Measurements from ENCODE around the gene PGRMC1. TPM values are rescaled to one million over a fixed set of nuclear protein-coding genes. Genes with fewer than 3 reads are reported as not detected.
"Not testable (repeated sequence)": the region's sequence is repeated elsewhere in the genome, so short reads cannot be mapped to it uniquely, and the experiment has no call there.

Gene PGRMC1
- total RNA-seq, 2 experiments from 2014 or later, result 14.9 to 16.0 TPM

DNA sequence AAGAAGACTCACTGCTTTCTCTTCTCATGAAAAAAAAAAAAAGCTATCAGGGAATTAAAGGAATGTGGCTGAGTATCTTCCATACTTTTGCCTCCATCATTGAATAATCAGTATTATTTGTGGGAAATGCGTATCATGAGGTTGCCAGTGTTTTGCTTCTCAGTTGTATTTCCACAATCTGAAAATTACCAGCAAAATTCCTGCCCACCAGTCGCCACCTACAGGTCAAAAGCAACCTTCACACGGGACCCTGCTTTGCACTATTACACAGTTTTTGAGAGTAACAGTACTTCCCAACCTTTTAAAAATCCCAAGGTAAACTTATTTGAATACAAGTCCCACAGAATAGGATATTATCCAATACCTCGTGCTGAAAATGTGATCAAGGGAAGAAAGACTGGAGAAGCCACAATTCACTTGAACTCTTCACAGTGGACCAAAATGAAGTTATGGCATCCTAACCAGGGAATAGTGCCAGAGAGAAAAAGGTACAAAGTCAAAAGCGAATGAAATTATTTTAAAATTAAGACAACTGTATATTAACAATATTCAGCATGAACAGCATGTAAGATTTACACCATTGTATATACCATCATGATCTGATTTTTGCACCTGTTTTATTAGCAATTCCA lies 30.4 kb downstream of the PGRMC1 start:
- no peak overlapping the region for H3K4me3 ChIP-seq (ENCODE audit: low read length)
- H3K27ac ChIP-seq (ENCODE audit: low read depth in 1 of 2, low read length in 2 of 2), result no peak overlapping the region
- H3K36me3 Mint-ChIP-seq (ENCODE audit: low read depth), result no peaks in the 10 kb centered on the region
- H3K27ac Mint-ChIP-seq, result no peak overlapping the region
- DNase-seq, result peak in 6 of 14 experiments; percentile 4 to 45 (median 31)
- POLR2A ChIA-PET, result no interaction called here
- H3K27me3 Mint-ChIP-seq, result peaks cover 13% of the 10 kb centered on the region
- TF ChIP-seq, protein P1, sequence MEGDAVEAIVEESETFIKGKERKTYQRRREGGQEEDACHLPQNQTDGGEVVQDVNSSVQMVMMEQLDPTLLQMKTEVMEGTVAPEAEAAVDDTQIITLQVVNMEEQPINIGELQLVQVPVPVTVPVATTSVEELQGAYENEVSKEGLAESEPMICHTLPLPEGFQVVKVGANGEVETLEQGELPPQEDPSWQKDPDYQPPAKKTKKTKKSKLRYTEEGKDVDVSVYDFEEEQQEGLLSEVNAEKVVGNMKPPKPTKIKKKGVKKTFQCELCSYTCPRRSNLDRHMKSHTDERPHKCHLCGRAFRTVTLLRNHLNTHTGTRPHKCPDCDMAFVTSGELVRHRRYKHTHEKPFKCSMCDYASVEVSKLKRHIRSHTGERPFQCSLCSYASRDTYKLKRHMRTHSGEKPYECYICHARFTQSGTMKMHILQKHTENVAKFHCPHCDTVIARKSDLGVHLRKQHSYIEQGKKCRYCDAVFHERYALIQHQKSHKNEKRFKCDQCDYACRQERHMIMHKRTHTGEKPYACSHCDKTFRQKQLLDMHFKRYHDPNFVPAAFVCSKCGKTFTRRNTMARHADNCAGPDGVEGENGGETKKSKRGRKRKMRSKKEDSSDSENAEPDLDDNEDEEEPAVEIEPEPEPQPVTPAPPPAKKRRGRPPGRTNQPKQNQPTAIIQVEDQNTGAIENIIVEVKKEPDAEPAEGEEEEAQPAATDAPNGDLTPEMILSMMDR (IDR thresholded peaks at IDR 0.05), result peak; percentile 49
- no peak overlapping the region for H3K4me3 Mint-ChIP-seq
- H3K27me3 ChIP-seq (ENCODE audit: control insufficient read depth in 1 of 2, insufficient read depth in 2 of 2, low read length in 2 of 2), result peaks cover 0 to 6% of the 10 kb centered on the region in 2 experiments
- H3K36me3 ChIP-seq (ENCODE audit: insufficient read depth, low read length), result no peaks in the 10 kb centered on the region
- no peaks in the 10 kb centered on the region for H3K9me3 ChIP-seq (ENCODE audit: control insufficient read depth in 1 of 2, insufficient read depth in 1 of 2, low read length in 2 of 2)
- H3K9me3 Mint-ChIP-seq, result no peaks in the 10 kb centered on the region
- ATAC-seq (ENCODE audit: poor library complexity), result no peak
- intact Hi-C loops (cut with DNase I, micrococcal nuclease), result loop anchor here (1.0 to 2.0 kb wide), 2 partner anchors 148 to 420 kb away; no protein-coding TSS in a partner anchor
- no peaks in the 10 kb centered on the region for H3K4me1 ChIP-seq (ENCODE audit: insufficient read depth, low read length)
- no peaks in the 10 kb centered on the region for H3K4me1 Mint-ChIP-seq (ENCODE audit: low read depth)
- CTCF ChIA-PET, result interaction anchor here (1.3 kb wide), 1 partner anchor 148 kb away, joined by 5 read pairs; no protein-coding TSS in a partner anchor

GRCh38 chrX:119267115-119267514 lies 31.0 kb downstream of the PGRMC1 start:
- POLR2A ChIA-PET; ATAC-seq (ENCODE audit: poor library complexity); H3K27ac Mint-ChIP-seq; H3K4me3 ChIP-seq (ENCODE audit: low read length); DNase-seq; H3K9me3 Mint-ChIP-seq; CTCF ChIA-PET; H3K9me3 ChIP-seq (ENCODE audit: control insufficient read depth in 1 of 2, insufficient read depth in 1 of 2, low read length in 2 of 2); H3K4me1 Mint-ChIP-seq (ENCODE audit: low read depth); H3K4me3 Mint-ChIP-seq; H3K36me3 ChIP-seq (ENCODE audit: insufficient read depth, low read length); H3K27ac ChIP-seq (ENCODE audit: low read depth in 1 of 2, low read length in 2 of 2); H3K36me3 Mint-ChIP-seq (ENCODE audit: low read depth); H3K27me3 ChIP-seq (ENCODE audit: control insufficient read depth in 1 of 2, insufficient read depth in 2 of 2, low read length in 2 of 2); H3K4me1 ChIP-seq (ENCODE audit: insufficient read depth, low read length): not testable (repeated sequence)
- peaks cover 13% of the 10 kb centered on the region for H3K27me3 Mint-ChIP-seq
- intact Hi-C loops (cut with DNase I, micrococcal nuclease), result loop anchor here in 1 of 2 experiments (2.0 kb wide), 1 partner anchor 420 kb away; no protein-coding TSS in a partner anchor

GRCh38 chrX:119272882-119273419 lies 36.9 kb downstream of the PGRMC1 start:
- peak overlapping the region; percentile 82 for H3K4me3 Mint-ChIP-seq
- peaks cover 8% of the 10 kb centered on the region for H3K4me1 Mint-ChIP-seq (ENCODE audit: low read depth)
- peak in 1 of 14 experiments; percentile 4 for DNase-seq
- intact Hi-C loops (cut with DNase I, micrococcal nuclease), result no loop called here
- H3K27ac ChIP-seq (ENCODE audit: low read depth in 1 of 2, low read length in 2 of 2), result no peak overlapping the region
- peak overlapping the region; percentile 38 for H3K4me3 ChIP-seq (ENCODE audit: low read length)
- TF ChIP-seq, protein P1 (IDR thresholded peaks at IDR 0.05), result no peak
- H3K27me3 Mint-ChIP-seq, result peaks cover 23% of the 10 kb centered on the region
- H3K36me3 Mint-ChIP-seq (ENCODE audit: low read depth), result no peaks in the 10 kb centered on the region
- no peak for ATAC-seq (ENCODE audit: poor library complexity)
- ChIA-PET CTCF (no interaction called here), POLR2A (interaction anchor here (1.1 kb wide), 1 partner anchor 36 kb away, joined by 4 read pairs; no protein-coding TSS in a partner anchor)
- peaks cover 0 to 7% of the 10 kb centered on the region in 2 experiments for H3K27me3 ChIP-seq (ENCODE audit: control insufficient read depth in 1 of 2, insufficient read depth in 2 of 2, low read length in 2 of 2)
- peaks cover 0 to 9% of the 10 kb centered on the region in 2 experiments for H3K9me3 ChIP-seq (ENCODE audit: control insufficient read depth in 1 of 2, insufficient read depth in 1 of 2, low read length in 2 of 2)
- no peaks in the 10 kb centered on the region for H3K9me3 Mint-ChIP-seq
- no peaks in the 10 kb centered on the region for H3K36me3 ChIP-seq (ENCODE audit: insufficient read depth, low read length)
- H3K4me1 ChIP-seq (ENCODE audit: insufficient read depth, low read length), result peaks cover 14% of the 10 kb centered on the region
- H3K27ac Mint-ChIP-seq, result no peak overlapping the region
